Suppressor macrophage (primary cell): ENCODE data around the gene ITPR2.
"Not testable (repeated sequence)": the region's sequence is repeated elsewhere in the genome, so short reads cannot be mapped to it uniquely, and the experiment has no call there.

Experiments used
- DNase-seq, 4 experiments: peaks; one replicate each; pipeline ENCODE4 v3.0.0-alpha.2; 2020 to 2022

ITPR2 gene

GRCh38 chr12:26554332-26554731 is 278.7 kb downstream of the ITPR2 start:
- no peak for DNase-seq

DNA sequence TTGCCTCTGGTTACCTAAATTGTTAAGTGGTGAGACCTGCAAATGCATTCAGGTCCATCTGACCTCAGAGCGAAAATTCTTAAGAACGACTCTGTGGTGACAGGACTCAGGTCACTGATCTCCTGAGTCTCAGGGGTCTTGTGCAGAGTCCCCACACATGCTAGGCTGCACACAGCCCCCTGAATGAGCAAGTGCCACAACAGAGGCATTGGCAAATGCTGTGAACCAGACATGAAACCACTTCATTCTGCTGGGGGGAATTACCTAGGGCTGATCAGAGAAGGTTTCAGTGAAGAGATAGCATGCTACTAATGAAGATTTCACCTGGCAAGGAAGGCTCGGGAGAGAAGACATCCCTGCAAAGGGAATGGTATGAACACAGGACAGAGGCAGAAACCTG is 281.6 kb downstream of the ITPR2 start:
- DNase-seq, result no peak

GRCh38 chr12:26548227-26548626 is 284.8 kb downstream of the ITPR2 start:
- no peak for DNase-seq

- DNase-seq, result no peak
Observed at GRCh38 chr12:26546535-26547314, 286.3 kb downstream of the ITPR2 start.

- DNase-seq, result no peak
Observed at GRCh38 chr12:26539131-26539530, 293.9 kb downstream of the ITPR2 start.

- no peak for DNase-seq
Observed at GRCh38 chr12:26537651-26538050, 295.3 kb downstream of the ITPR2 start.

DNA sequence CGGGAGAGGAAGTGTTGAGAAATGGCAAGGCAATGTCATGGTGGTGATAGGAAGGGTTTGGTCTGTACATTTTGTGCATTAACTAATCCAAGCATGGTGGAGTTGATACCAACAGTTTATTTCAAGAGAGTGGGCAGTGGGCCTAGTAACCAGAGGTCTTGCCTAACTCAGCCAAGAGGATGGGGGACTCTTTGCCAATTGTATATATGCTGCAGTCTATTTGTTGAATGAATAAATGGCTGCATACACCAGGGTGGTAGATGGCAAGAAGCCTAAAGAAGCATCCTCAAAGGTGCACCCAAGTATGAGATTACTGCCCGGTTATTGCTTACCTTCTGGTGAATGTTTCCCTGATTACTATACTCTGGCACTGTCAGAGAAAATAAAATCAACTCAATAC is 295.9 kb downstream of the ITPR2 start:
- DNase-seq, result no peak

- DNase-seq, result no peak
Observed at GRCh38 chr12:26535826-26536225, 297.2 kb downstream of the ITPR2 start.

DNA sequence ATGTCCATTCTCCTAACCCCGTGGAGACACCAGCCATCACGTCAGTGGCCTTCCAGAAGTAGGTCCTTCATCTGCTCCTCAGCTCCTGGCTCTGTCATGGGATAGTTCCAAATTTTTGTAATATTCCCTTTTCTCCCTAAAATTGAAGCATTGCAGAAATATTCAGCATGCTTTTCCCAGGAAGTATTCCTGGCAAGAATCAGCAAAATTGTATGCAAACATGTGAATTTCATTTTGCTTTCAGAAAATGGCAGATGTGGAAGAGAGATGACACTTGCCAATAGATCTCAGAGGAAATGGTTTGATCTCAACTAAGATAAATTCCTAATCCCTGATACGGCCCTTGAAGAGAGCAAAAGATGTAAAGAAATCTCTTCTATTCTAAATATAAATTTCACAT is 298.9 kb downstream of the ITPR2 start:
- no peak for DNase-seq

- DNase-seq, result no peak
Observed at GRCh38 chr12:26533211-26533610, 299.8 kb downstream of the ITPR2 start.

- no peak for DNase-seq
Observed at GRCh38 chr12:26530461-26530860, 302.5 kb downstream of the ITPR2 start.

- no peak for DNase-seq
Observed at GRCh38 chr12:26528943-26529342, 304.1 kb downstream of the ITPR2 start.

- DNase-seq, result no peak
Observed at GRCh38 chr12:26527682-26528081, 305.3 kb downstream of the ITPR2 start.

DNA sequence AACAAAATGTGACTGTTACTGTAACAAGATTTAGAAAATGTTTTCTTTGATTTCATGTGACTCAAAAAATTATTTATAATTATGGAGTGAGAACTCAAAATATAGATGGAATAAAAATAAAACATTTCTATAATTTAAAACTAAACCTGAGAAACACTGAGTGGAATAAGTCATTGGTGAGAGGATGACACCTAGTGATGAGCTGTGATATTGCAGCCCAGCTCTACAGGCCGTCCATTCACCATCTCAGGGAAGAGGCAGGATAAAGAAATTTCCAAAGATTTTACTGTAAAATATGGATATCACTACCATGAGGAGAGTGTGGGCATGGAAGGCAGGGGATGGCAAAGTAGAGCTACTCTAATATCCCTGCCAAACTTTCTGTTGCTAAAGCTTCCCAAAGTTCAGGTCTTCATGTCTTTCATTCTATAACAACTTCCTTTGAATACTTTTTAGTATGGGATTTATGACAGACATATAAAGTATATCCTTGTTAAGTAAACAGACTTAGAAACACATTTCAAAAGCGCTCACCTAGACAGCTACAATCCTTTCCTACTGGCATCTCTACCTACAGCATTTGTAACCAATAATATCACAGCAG is 308.0 kb downstream of the ITPR2 start:
- peak; percentile 41 to 56 (median 52) for DNase-seq

GRCh38 chr12:26523708-26524150 is 309.3 kb downstream of the ITPR2 start:
- DNase-seq, result peak; percentile 79 to 87 (median 85)

- no peak for DNase-seq
Observed at GRCh38 chr12:26520869-26521268, 312.1 kb downstream of the ITPR2 start.

GRCh38 chr12:26520109-26520508 is 312.9 kb downstream of the ITPR2 start:
- DNase-seq, result peak in 3 of 4 experiments; percentile 11 to 40 (median 32)

GRCh38 chr12:26519462-26519861 is 313.5 kb downstream of the ITPR2 start:
- no peak for DNase-seq

GRCh38 chr12:26517320-26517719 is 315.7 kb downstream of the ITPR2 start:
- DNase-seq, result not testable (repeated sequence)

- no peak for DNase-seq
Observed at GRCh38 chr12:26514364-26514763, 318.6 kb downstream of the ITPR2 start.

- no peak for DNase-seq
Observed at GRCh38 chr12:26513363-26514043, 319.5 kb downstream of the ITPR2 start.

GRCh38 chr12:26512213-26512612 is 320.8 kb downstream of the ITPR2 start:
- no peak for DNase-seq

DNA sequence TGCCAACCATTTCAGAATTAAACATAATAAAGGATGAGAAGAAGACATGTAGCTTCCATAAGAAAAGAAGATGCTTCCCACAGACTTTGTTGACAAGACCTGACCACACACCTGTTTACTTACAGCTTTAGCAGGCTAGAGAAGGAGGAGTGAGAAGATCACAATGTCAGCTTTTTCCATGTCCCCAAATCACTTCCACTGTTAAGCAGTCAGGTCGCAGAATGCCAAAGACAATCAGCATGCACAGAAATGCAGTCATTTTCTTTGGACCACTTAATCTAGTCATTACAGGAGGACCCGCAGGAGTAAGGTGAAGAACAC is 322.7 kb downstream of the ITPR2 start:
- DNase-seq, result no peak

DNA sequence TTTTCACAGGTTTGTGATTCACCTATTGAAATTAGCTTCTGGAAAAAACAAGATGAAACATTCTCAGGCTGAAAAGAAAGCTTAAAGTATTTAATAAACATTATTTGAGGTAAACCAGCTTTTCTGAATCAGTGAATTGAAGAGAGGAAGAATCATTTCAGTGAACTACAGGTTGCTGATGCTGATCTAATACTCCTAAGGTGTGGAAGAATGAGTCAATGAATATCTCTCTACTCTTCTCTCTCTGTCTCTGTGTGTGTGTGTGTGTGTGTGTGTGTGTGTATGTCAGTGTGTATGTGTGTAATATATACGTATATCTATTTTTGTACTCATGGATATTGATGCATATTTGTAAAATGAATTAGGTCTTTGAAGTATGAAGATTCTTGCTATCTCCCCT is 325.4 kb downstream of the ITPR2 start:
- DNase-seq, result no peak
